Ovary (tissue), 9 donors: ENCODE measurements around the gene LAMB4. TPM values are rescaled to one million over a fixed set of nuclear protein-coding genes. Genes with fewer than 3 reads are reported as not detected.

Source experiments
- DNase-seq, 5 donors: peaks; one replicate each; pipeline ENCODE4 v3.0.0-alpha.2; 2019 to 2020
- H3K27ac ChIP-seq, 2 donors: fragments of 200-600 bp; one replicate each; pipeline versions ENCODE4 v1.5.1 to v1.8.0; 2019 to 2022
- H3K27me3 ChIP-seq: fragments of 200-600 bp; one replicate; pipeline ENCODE4 v1.8.0; 2022
- H3K36me3 ChIP-seq: fragments of 200-600 bp; sonication (generic); one replicate; pipeline ENCODE4 v1.5.1; 2019
- H3K4me1 ChIP-seq: one replicate; pipeline ENCODE4 v1.8.1; 2013; ENCODE audit warnings: mild to moderate bottlenecking, moderate library complexity; ENCODE audit not compliant: insufficient read depth
- H3K4me3 ChIP-seq: fragments of 200-600 bp; sonication (generic); one replicate; pipeline ENCODE4 v1.5.1; 2017
- H3K9me3 ChIP-seq, 2 donors: fragments of 200-600 bp in 1 of 2; sonication (generic) in 1 of 2; one replicate each; pipeline versions ENCODE4 v1.5.1 to v1.8.1; 2013 to 2019; ENCODE audit warnings: mild to moderate bottlenecking in 1 of 2, moderate library complexity in 1 of 2
- CTCF ChIP-seq, 3 donors: fragments of 450-650 bp in 2 of 3; fragments of 200-600 bp in 1 of 3; IDR thresholded peaks; one replicate each; pipeline versions ENCODE4 v1.5.1 to v1.8.0; 2016 to 2022; ENCODE audit warnings: antibody characterized with exemption in 3 of 3, mild to moderate bottlenecking in 1 of 3
- EP300 ChIP-seq: sonication (generic); formaldehyde crosslinking; IDR thresholded peaks from one replicate; pipeline ENCODE4 v1.6.1; 2017; ENCODE audit warnings: antibody characterized with exemption
- POLR2A ChIP-seq: fragments of 450-650 bp; IDR thresholded peaks from one replicate; pipeline ENCODE4 v1.6.1; 2017; ENCODE audit warnings: antibody characterized with exemption, mild to moderate bottlenecking, moderate library complexity
- WGBS, 3 donors: extraction: QIAGEN DNeasy Blood & Tissue Kit in 1 of 3; methylation state at CpG; one replicate each; pipeline versions ENCODE4 v1.1.5 to v1.1.7; 2013 to 2017; 5-methylcytosine and 5-hydroxymethylcytosine counted together
- intact Hi-C, 4 donors: fragments of 100-400 bp; cut with DNase I; formaldehyde crosslinking; loops; one replicate each; pipeline versions ENCODE4 v1.11.0 to v1.15.1; 2022 to 2023
- polyA plus RNA-seq, 2 donors: library from polyadenylated mRNA; stranded (reverse); fragments of 200-250 nt in 1 of 2; fragments of 350-450 nt in 1 of 2; fragmentation: Illumina TruSeq in 1 of 2; extraction: RNeasy Lipid Tissue Mini Kit (QIAGEN cat#74804) in 1 of 2; gene quantifications; one replicate each; pipeline ENCODE4 v1.2.3, GENCODE V29; 2013 to 2014
- total RNA-seq, 7 donors: library from RNA; depleted of rRNA in 2 of 7; stranded (reverse); fragments of >200 nt in 2 of 7; fragmentation: NEBNext Ultra II Directional in 3 of 7; extraction: Animal tissue kit (Norgen Biotek cat#: 25700) in 3 of 7; gene quantifications; one replicate each; pipeline versions ENCODE4 v1.1.0 to v1.2.4, GENCODE V29; 2016 to 2023
- donor health status: DM: no; HTN: no; CAD: no; lungs with moderate emphysema.
- donor health status: DM: no; HTN: no; CAD: no.
- donor health status: Bipolar disorder and iron deficiency.
- donor health status: DM: yes; HTN: yes; CAD: no.
- donor health status: DM: no; HTN: no; CAD: no.
- donor health status: DM: yes; HTN: yes; CAD: no.

Gene LAMB4
- total and polyA plus RNA-seq, 9 donors, result 0.10 to 0.17 TPM; not detected in 7

GRCh38 chr7:108055611-108056021 is 74.5 kb downstream of the LAMB4 start:
- no peak overlapping the region for H3K4me3 ChIP-seq
- H3K36me3 ChIP-seq, result no peaks in the 10 kb centered on the region
- H3K4me1 ChIP-seq, result peaks cover 6% of the 10 kb centered on the region
- no peaks in the 10 kb centered on the region for H3K9me3 ChIP-seq
- no peak for DNase-seq
- intact Hi-C loops, result no loop called here
- TF ChIP-seq CTCF (IDR thresholded peaks at IDR 0.05) (no peak), EP300 (no peak), POLR2A (no peak)
- 49 to 66% (median 65%) methylated on average over 7 of the region's 7 CpGs for WGBS, 3 donors
- H3K27ac ChIP-seq, result no peak overlapping the region
- H3K27me3 ChIP-seq, result no peaks in the 10 kb centered on the region

GRCh38 chr7:108054537-108054936 is 75.6 kb downstream of the LAMB4 start:
- WGBS, 3 donors, result 67 to 78% (median 76%) methylated on average over 1 of the region's 1 CpG
- intact Hi-C loops, result no loop called here

GRCh38 chr7:108053250-108053649 is 76.9 kb downstream of the LAMB4 start:
- H3K27ac ChIP-seq, result no peak overlapping the region
- no peak for DNase-seq
- H3K36me3 ChIP-seq, result no peaks in the 10 kb centered on the region
- 94 to 95% (median 94%) methylated on average over 4 of the region's 4 CpGs for WGBS, 3 donors
- H3K4me1 ChIP-seq, result peaks cover 2% of the 10 kb centered on the region
- H3K9me3 ChIP-seq, result no peaks in the 10 kb centered on the region
- TF ChIP-seq POLR2A (no peak), EP300 (no peak), CTCF (IDR thresholded peaks at IDR 0.05) (no peak)
- intact Hi-C loops, result no loop called here
- H3K27me3 ChIP-seq, result no peaks in the 10 kb centered on the region
- no peak overlapping the region for H3K4me3 ChIP-seq

More at GRCh38 chr7:108054537-108054936, 75.6 kb downstream of the LAMB4 start:
- Histone ChIP-seq H3K36me3 (no peaks in the 10 kb centered on the region), H3K4me3 (no peak overlapping the region), H3K27me3 (no peaks in the 10 kb centered on the region), H3K9me3 (no peaks in the 10 kb centered on the region), H3K4me1 (peaks cover 4% of the 10 kb centered on the region), H3K27ac (no peak overlapping the region)
- no peak for DNase-seq
- TF ChIP-seq EP300 (no peak), CTCF (IDR thresholded peaks at IDR 0.05) (no peak), POLR2A (no peak)

GRCh38 chr7:108051454-108051853 is 78.7 kb downstream of the LAMB4 start:
- Histone ChIP-seq H3K4me3 (no peak overlapping the region), H3K27ac (no peak overlapping the region), H3K4me1 (no peaks in the 10 kb centered on the region), H3K36me3 (no peaks in the 10 kb centered on the region), H3K27me3 (no peaks in the 10 kb centered on the region), H3K9me3 (no peaks in the 10 kb centered on the region)
- intact Hi-C loops, result no loop called here
- no peak for DNase-seq
- no peak for TF ChIP-seq CTCF (IDR thresholded peaks at IDR 0.05)
- 74 to 80% (median 76%) methylated on average over 1 of the region's 1 CpG for WGBS, 3 donors

GRCh38 chr7:108049962-108050361 is 80.2 kb downstream of the LAMB4 start:
- Histone ChIP-seq H3K4me1 (no peaks in the 10 kb centered on the region), H3K4me3 (no peak overlapping the region), H3K9me3 (no peaks in the 10 kb centered on the region), H3K27me3 (no peaks in the 10 kb centered on the region), H3K27ac (no peak overlapping the region), H3K36me3 (no peaks in the 10 kb centered on the region)
- TF ChIP-seq POLR2A, result no peak
- no peak for TF ChIP-seq EP300
- TF ChIP-seq CTCF (IDR thresholded peaks at IDR 0.05), result no peak
- WGBS, 3 donors, result 91 to 94% (median 92%) methylated on average over 3 of the region's 3 CpGs
- DNase-seq, result no peak
- intact Hi-C loops, result no loop called here
